Measurements from ENCODE around the gene PSMG2.

The PSMG2 gene

GRCh38 chr18:12767580-12768155 lies 64.8 kb downstream of the PSMG2 start:
- DNase-seq, result no peak

- DNase-seq, result no peak
Measured at GRCh38 chr18:12768625-12769024, 65.8 kb downstream of the PSMG2 start.

GRCh38 chr18:12769136-12769535 lies 66.3 kb downstream of the PSMG2 start:
- no peak for DNase-seq

GRCh38 chr18:12769644-12770440 lies 67.0 kb downstream of the PSMG2 start:
- no peak for DNase-seq

- DNase-seq, result no peak
Measured at GRCh38 chr18:12770469-12771219, 67.8 kb downstream of the PSMG2 start.

GRCh38 chr18:12772111-12772510 lies 69.3 kb downstream of the PSMG2 start:
- no peak for DNase-seq

- no peak for DNase-seq
Measured at GRCh38 chr18:12773369-12773768, 70.5 kb downstream of the PSMG2 start.

GRCh38 chr18:12774982-12775381 lies 72.1 kb downstream of the PSMG2 start:
- peak; percentile 20 for DNase-seq
